HG03521 (cell line): ENCODE measurements around the gene MT1F.
"Not testable (repeated sequence)": the region's sequence is repeated elsewhere in the genome, so short reads cannot be mapped to it uniquely, and the experiment has no call there.

Experiments used
- ATAC-seq: cut with Tn5 transposase; IDR thresholded peaks from one replicate; pipeline ENCODE4 v1.9.1; 2021; ENCODE audit warnings: mild to moderate bottlenecking, moderate library complexity; ENCODE audit not compliant: unreplicated experiment

The MT1F gene

DNA sequence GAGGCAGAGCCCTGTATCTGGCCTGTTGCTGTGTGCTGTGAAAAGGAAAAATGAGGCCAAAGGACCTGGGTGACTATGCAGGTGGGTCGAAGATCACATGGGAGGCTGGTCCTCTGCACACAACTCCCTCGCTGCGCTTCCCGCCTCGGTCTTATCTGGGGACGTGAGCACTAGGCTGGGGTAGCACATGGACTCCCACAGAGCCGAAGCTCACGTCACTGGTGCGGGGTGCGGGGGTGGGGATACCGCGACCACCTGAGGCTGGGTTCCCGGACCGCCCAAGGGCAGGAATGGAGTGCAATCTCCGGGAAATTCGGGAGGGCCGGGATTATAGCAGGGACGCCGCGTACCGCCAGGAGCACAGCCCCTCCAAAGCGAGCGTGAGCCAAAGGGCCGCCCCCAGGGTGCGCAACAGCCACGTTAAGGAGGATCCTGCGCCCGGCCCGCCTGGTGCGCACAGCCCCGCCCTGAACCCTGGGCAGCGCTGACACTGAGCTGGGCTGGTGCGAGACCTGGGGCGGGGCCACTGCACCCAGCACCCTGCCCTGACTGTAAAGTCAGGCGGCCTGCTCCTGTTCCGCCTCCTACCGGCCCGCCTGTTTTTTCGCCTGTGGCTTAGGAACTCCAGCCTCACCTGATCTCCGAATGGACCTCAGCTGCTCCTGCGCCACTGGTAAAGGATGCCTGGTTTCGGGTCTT lies 14.5 kb upstream of the MT1F start:
- no peak for ATAC-seq

- no peak for ATAC-seq
These were observed 13.9 kb upstream of the MT1F start for GRCh38 chr16:56643833-56644232.

- ATAC-seq: no peak
These were observed 12.4 kb upstream of the MT1F start for GRCh38 chr16:56645311-56645710.

GRCh38 chr16:56645838-56646237 lies 11.9 kb upstream of the MT1F start:
- ATAC-seq: no peak

DNA sequence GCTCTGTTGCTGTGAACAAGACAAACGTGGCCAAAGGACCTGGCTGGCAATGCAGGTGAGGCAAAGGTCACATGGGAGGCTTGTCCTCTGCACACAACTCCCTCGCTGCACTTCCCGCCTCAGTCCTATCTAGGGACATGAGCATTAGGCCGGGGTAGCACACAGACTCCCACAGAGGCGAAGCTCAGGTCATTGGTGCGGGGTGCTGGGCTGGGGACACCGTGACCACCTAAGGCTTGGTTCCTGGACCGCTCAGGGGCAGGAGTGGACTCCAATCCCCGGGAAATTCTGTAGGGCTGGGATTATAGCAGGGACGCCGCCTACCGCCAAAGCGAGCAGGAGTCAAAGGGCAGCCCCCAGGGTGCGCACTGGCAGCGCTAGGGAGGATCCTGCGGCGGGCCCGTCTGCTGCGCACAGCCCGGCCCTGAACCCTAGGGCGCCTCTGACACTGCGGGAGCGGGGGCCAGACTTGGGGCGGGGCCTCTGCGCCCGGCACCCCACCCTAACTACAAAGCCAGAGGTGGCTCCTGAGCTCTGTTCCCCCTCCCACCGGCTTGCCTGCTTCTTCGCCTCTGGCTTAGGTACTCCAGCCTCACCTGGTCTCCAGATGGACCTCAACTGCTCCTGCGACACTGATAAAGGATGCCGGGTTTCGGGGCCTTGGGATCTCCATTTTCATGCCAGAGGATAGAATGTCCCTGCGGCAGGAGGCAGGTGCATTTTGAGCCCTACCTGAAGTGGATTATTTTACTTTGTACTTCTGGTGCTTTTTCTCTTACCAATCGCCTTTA lies 9.9 kb upstream of the MT1F start:
- no peak for ATAC-seq

DNA sequence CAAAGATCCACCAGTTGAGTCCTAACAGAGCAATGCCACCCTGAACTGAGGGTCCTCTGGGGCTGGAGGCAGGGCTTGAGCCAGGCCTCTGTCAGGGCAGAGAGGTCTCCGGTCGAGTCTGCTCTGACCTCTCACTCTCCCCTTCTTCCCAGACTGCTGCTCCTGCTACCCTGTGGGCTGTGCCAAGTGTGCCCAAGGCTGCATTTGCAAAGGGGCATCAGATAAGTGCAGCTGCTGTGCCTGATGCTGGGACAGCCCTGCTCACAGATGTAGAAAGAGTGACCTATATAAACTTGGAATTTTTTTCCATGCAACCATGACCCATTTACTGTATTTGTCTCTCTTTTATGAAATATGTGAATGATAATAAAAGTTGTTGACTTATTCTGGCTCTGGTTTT lies 8.5 kb upstream of the MT1F start:
- ATAC-seq: no peak

DNA sequence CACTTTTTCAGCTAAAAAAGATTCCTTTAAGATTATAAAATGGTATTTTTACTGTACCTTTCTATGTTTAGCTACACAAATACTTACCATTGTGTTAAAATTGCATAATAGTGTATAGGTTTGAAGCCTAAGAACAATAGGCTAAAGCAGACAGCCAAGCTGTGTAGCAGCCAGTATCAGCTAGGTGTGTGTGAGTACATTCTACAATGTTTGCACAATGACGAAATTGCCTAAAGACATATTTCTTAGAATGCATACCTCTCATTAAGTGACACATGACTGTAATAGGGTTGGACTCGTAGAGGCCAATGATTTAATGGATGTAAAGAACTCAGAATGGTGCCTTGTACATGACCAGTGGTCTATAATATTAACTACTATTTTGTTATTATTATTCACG lies 7.9 kb upstream of the MT1F start:
- no peak for ATAC-seq

- no peak for ATAC-seq
These were observed 6.2 kb upstream of the MT1F start, which contains the start of gene MT1B for GRCh38 chr16:56651586-56651985. TSS of gene MT1B (plus strand) at chr16:56651886. CDS start at chr16:56651954, 68 bp downstream.

GRCh38 chr16:56652600-56652999 lies 5.2 kb upstream of the MT1F start:
- ATAC-seq: no peak

DNA sequence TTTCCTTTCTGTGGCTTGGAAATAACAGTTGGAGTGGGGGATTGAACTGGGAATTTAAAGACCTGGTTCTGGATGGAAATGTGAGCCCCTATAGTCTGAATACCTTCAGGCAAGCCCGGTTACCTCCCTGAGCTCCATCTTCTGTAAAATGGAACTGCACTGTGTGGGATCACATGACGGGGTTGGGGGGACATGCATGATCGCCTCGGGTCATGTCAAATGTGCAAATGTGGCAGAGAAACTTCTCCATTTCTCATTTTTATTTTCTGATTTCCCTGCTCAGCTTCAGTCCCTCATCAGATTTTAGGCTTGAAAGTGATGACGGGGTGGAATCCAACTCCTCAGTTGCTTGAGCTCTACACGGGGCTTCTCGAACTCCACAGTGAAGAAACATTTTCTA lies 4.5 kb upstream of the MT1F start:
- no peak for ATAC-seq

DNA sequence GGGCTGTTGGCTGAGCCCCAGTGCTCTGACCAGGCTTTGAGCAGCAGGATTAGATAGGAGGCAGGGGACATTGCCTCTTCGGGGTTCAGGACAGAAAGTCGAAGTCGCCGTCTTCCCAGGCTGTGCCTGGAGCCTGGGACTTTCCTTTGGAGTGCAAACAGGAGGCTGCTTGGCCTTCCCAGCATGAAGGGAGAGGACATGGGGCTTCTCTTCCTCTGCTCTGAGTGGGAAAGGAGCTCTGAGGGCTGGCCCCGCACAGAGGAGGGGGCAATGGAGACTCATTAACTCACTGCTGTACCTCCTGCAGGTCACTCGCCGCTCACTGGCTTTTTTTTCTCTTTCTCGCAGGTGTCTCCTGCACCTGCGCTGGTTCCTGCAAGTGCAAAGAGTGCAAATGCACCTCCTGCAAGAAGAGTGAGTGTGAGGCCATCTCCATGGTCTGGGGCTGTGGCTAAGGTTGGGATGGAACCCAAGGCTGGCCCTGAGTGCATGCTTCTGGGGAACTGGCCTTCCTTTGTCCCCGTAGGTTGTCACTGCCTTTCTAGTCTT lies 642 bp downstream of the MT1F start:
- no peak for ATAC-seq

DNA sequence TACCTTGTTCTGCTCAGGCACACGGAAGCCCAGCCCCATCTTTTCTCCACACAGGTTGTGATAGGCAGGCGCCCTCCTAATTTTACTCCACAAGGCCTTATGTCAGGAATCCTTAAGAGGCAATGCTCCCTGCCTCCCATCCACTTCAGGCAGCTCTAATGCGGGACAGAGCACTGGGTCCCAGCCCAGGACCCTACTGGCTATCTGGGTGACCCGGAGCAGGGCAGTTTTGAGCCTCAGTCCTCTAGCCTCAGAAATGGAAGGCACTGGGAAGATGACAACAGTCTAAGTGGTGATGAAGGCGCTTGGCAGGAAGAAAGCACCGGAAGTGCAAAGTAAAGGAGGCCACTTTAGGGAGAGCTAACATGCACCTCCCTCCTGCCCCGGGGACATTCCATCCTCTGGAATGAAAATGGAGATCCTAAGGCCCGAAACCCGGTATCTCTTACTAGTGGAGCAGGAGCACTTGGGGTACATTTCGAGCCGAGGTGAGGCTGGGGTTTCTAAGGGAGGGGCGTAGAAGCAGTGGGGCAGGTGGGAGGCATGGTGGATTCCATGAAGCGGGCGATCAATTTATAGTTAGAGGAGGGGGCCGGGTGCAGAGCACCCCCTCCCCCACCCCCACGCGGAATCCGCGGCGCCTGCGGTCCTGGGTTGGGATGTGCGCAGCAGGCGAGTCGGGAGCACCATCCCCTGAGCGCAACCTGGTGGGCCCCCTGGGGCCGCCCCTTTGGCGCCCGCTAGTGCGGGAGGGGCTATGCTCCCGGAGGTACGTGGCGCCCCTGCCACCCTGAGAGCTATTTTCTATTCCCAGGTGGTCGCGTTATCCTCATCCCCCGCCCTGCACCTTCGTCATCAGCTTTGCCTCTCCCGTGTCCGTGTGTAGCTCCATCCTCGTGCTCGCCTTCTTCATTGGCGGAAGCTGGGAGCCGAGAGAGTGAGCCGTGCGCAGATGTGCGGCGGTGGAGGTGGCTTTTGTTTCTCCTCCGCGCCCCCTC lies 4.9 kb downstream of the MT1F start:
- no peak for ATAC-seq

DNA sequence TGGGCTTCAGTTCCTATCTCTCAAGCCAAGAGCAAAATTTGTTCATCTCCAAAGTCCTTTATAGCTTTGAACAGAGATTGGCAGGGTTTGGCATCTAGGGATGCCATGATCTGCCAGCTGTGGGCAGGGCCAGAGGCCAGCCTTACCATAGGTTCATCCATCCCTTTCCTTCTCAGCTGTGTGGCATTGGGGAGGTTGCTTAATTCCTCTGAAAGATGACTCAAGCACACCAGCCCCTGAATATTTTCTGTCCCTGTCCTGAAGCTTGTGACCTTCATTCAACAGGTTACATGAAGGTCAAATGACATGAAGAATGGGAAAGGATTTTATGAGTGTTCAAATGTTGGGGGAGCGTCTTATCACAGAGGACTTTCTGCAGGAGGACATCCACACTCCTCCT lies 6.7 kb downstream of the MT1F start:
- ATAC-seq: no peak

DNA sequence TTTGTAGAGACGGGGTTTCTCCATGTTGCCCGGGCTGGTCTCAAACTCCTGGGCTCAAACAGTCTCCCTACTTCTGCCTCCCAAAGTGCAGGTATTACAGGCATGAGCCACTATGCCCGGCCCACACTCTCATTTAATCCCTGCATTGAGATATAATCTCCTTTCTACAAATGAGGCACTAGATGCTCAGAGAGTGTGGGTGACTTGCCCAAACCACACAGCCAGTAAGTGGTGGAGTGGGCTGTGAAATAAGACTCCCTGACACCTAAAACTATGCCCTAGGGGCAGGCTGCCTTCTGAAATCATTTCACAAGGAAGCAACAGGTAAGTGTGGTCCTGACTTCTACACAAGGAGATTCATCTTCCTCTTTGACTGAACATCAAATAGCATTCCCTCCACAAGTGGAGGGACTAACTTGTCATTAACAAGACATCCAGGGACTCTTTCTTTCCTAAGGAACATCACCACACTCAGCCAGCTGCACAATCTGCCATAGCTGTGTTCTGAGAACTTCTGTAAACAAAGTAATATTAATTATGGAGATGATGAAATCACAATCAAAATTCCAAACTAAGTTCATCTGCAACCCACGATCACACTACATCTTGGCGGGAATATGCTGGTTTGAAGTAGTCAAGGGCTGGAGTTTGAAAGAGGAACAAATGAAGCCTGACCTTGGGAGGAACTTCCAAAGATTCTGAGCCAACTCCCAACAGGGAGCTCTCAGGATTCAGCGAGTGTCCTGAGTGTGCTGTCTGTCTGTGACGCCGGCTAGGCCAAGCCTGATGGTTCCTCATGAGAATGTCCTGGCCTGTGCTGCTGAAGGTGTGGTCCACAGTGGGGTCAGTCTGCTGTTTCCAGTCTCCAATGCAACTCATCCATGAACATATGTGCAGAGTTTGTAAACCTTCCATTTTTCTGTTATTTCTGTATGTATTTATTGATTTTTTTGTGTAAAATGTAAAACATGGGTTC lies 7.8 kb downstream of the MT1F start:
- ATAC-seq: not testable (repeated sequence)

DNA sequence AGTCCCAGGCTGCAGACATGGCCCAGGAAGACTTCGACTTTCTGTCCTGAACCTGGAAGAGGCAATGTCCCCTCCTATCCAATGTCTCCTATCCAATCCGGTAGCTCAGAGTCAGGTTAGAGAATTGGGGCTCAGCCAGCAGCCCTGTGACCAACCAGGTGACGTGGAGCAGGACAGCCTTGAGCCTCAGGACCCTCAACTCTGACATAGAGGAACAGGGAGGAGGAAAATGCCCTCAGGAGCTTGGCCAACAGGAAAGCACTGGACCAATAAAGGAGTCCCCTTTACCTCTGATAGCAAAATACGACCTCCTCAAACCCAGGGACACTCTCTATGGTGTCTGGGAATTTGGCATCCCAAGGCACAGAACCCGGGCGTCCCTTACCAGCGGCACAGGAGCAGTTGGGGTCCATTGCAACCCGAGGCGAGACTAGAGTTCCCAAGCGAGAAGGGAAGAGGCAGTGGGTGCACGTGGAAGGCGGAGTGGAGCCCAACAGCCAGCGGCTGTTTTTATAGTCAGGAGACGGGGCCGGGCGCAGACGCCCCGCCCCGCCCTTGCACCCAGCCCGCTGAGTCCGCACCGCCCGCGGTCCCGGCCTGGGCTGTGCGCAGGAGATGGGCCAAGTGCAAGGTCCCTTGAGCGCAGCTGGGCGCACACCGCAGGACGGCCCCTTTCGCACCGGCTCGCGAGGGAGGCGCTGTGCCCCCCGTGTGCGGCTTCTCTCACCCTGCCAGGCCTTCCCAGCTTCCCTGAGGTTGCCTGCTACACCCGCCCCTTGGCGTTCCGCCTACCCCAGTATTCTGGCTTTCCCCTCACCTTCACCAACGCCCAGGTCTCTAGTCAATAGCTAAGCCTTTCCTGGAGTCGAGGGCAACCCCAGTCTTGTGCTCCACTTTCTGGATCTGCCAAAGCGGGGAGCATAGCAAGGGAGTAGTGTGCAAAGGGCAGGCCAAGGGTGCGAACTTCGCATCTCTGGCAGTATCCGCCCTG lies 10.1 kb downstream of the MT1F start, which contains the start of gene MT1G:
TSS of gene MT1G (minus strand) at position 485 of the 991 bp plus-strand sequence. CDS start at position 413, 72 bp downstream.
- no peak for ATAC-seq

DNA sequence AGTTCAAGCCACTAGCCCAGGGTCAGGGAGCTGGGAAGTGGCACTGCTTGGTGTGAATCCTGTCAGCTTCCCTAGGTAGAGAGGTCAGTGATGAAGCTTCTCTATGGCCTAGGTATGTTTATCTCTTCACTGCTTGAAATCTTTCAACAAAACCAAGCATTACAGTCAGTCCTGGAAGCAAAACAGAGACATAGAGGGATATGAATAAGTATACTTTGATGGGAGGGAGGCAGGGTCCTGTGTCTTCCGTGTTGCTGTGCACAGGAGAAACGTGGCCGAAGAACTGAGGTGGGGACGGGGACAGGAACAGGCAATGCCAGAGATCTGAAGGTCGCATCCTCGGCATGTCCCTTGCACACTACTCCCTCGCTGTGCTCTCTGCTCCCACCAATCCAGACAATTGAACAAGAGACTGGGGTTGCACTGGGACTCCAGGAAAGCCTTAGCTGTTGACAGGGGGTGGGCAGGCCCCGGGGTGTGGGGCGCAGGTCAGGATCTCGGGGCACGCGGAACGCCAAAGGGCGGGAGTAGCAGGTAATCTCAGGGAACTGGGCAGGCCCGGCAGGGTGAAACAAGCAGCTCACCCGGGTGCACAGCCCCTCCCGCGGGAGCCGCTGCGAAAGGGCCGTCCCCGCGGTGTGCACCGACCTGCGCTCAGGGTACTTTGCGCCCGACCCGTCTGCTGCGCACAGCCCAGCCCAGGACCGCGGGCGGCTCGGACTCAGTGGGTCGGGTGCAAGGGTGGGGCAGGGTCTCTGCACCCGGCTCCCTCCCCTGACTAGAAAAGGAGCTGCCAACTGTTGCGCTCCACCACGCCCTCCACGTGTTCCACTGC lies 11.5 kb downstream of the MT1F start, which contains the start of gene MT1H:
TSS of gene MT1H (plus strand) at position 810 of the 835 bp plus-strand sequence. CDS start 71 bp downstream, outside the sequence.
- ATAC-seq: no peak
